Ishikawa (cell line): Measurements from ENCODE around the gene OR51B5.

ENCODE experiments used
- CREB1 ChIP-seq: IDR thresholded peaks from 2 replicates; pipeline ENCODE4 v1.6.1; 2012; ENCODE audit warnings: low read depth
- EGR1 ChIP-seq: IDR thresholded peaks from 2 replicates; pipeline ENCODE4 v1.6.1; 2012
- EP300 ChIP-seq: IDR thresholded peaks from 2 replicates; pipeline ENCODE4 v1.6.1; 2012; ENCODE audit warnings: borderline replicate concordance
- FOXM1 ChIP-seq: IDR thresholded peaks from 2 replicates; pipeline ENCODE4 v1.6.1; 2012; ENCODE audit warnings: low read depth, borderline replicate concordance
- NFIC ChIP-seq: IDR thresholded peaks from 2 replicates; pipeline ENCODE4 v1.6.1; 2012
- RAD21 ChIP-seq: IDR thresholded peaks from 2 replicates; pipeline ENCODE4 v1.6.1; 2012; ENCODE audit warnings: low read depth
- REST ChIP-seq: IDR thresholded peaks from 2 replicates; pipeline ENCODE4 v1.6.1; 2012; ENCODE audit warnings: low read depth, mild to moderate bottlenecking
- TAF1 ChIP-seq: IDR thresholded peaks from 2 replicates; pipeline ENCODE4 v1.6.1; 2012; ENCODE audit warnings: low read depth, mild to moderate bottlenecking
- TCF12 ChIP-seq: IDR thresholded peaks from 2 replicates; pipeline ENCODE4 v1.6.1; 2012; ENCODE audit warnings: low read depth
- TEAD4 ChIP-seq: IDR thresholded peaks from 2 replicates; pipeline ENCODE4 v1.6.1; 2012
- YY1 ChIP-seq: IDR thresholded peaks from 2 replicates; pipeline ENCODE4 v1.6.1; 2012; ENCODE audit warnings: low read depth
- ZBTB7A ChIP-seq: IDR thresholded peaks from 2 replicates; pipeline ENCODE4 v1.6.1; 2012; ENCODE audit warnings: low read depth
- TF ChIP-seq, protein P1 (sequence below): IDR thresholded peaks from 2 replicates; pipeline ENCODE4 v1.6.1; 2012

GRCh38 chr11:5390210-5390609 is 46.9 kb upstream of the OR51B5 start:
- TF ChIP-seq TCF12 (no peak), TAF1 (no peak), NFIC (no peak), CREB1 (no peak), TEAD4 (no peak), EP300 (no peak), RAD21 (no peak), EGR1 (no peak), YY1 (no peak), REST (no peak), FOXM1 (no peak), ZBTB7A (no peak)
- TF ChIP-seq, protein P1, sequence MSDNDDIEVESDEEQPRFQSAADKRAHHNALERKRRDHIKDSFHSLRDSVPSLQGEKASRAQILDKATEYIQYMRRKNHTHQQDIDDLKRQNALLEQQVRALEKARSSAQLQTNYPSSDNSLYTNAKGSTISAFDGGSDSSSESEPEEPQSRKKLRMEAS: no peak
